ENCODE data around the gene ADAM17. TPM values are rescaled to one million over a fixed set of nuclear protein-coding genes. Genes with fewer than 3 reads are reported as not detected.

The ADAM17 gene
- total RNA-seq, 1 donor from 2014 or later: 5.4 TPM

Other genes starting within 250 kb of the ADAM17 start
- 28.6 TPM for gene ITGB1BP1, start 132.3 kb downstream of the ADAM17 start, total RNA-seq
- 12.0 TPM for gene CPSF3, start 132.2 kb downstream of the ADAM17 start, total RNA-seq
- gene IAH1, start 81.3 kb downstream of the ADAM17 start, total RNA-seq: 28.6 TPM
- gene YWHAQ, start 75.2 kb upstream of the ADAM17 start, total RNA-seq: 82.3 TPM